Measurements from ENCODE around the gene SEMA5B.

GRCh38 chr3:122936986-122937385 is 90.6 kb downstream of the SEMA5B start:
- TF ChIP-seq CTCF (IDR thresholded peaks at IDR 0.05; ENCODE audit: insufficient read depth, low read length, poor library complexity, severe bottlenecking) = no peak
- TF ChIP-seq EZH2phosphoT487 (conservative IDR thresholded peaks at IDR 0.05; ENCODE audit: low read length) = no peak
